ENCODE data around the gene PER1. TPM values are rescaled to one million over a fixed set of nuclear protein-coding genes. Genes with fewer than 3 reads are reported as not detected.

The PER1 gene
- total and polyA plus RNA-seq, 2 of the 13 experiments (the other 11 are each of a cell fraction or from before 2014, with no cell fraction given), result 2.6 to 3.6 TPM

DNA sequence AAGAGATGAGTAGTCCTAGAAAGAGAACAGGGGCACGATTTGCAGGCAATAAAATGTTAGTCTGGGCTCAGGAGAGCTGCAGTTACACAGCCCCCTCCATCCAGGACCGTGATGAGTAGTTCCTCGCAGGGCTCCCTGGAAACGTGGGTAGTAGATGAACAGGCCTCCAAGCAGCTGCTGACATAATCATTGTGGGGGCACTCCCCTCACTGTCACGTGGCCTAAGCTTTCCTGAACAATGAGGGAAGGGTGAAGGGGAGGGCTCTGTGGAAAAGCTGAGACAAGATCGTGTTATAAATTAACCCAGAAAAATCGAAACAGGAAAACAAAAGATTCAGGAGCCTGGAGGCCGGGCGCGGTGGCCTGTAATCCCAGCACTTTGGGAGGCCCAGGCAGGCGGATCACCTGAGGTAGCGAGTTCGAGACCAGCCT, 1.3 kb upstream of the PER1 start (continued):
- TF ChIP-seq, protein P1, sequence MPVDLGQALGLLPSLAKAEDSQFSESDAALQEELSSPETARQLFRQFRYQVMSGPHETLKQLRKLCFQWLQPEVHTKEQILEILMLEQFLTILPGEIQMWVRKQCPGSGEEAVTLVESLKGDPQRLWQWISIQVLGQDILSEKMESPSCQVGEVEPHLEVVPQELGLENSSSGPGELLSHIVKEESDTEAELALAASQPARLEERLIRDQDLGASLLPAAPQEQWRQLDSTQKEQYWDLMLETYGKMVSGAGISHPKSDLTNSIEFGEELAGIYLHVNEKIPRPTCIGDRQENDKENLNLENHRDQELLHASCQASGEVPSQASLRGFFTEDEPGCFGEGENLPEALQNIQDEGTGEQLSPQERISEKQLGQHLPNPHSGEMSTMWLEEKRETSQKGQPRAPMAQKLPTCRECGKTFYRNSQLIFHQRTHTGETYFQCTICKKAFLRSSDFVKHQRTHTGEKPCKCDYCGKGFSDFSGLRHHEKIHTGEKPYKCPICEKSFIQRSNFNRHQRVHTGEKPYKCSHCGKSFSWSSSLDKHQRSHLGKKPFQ (CRISPR knock-in tag; IDR thresholded peaks at IDR 0.05; ENCODE audit: insufficient replicate concordance), result no peak
- TF ChIP-seq HNF1A (IDR thresholded peaks at IDR 0.05; ENCODE audit: low read depth), result peak; percentile 88
- peak; percentile 93 for TF ChIP-seq HNF1A (CRISPR knock-in tag; IDR thresholded peaks at IDR 0.05; ENCODE audit: borderline replicate concordance)
- TF ChIP-seq, protein P2, sequence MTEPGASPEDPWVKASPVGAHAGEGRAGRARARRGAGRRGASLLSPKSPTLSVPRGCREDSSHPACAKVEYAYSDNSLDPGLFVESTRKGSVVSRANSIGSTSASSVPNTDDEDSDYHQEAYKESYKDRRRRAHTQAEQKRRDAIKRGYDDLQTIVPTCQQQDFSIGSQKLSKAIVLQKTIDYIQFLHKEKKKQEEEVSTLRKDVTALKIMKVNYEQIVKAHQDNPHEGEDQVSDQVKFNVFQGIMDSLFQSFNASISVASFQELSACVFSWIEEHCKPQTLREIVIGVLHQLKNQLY (CRISPR knock-in tag; IDR thresholded peaks at IDR 0.05), result peak; percentile 68; the same call in 1 of the 2 replicates
- TF ChIP-seq HDAC1 (CRISPR knock-in tag; IDR thresholded peaks at IDR 0.05), result peak; percentile 37; the same call in 1 of the 2 replicates
- no peak for TF ChIP-seq SRSF4 (IDR thresholded peaks at IDR 0.05; ENCODE audit: low read depth, low read length, poor library complexity, severe bottlenecking)
- TF ChIP-seq HIVEP1 (CRISPR knock-in tag; IDR thresholded peaks at IDR 0.05), result peak; percentile 38; the same call in 1 of the 2 replicates
- TF ChIP-seq ERF (CRISPR knock-in tag; IDR thresholded peaks at IDR 0.05), result peak; percentile 13; the same call in 1 of the 2 replicates
- TF ChIP-seq CEBPG (CRISPR knock-in tag; IDR thresholded peaks at IDR 0.05), result peak; percentile 50
- no peak for TF ChIP-seq ATF7 (IDR thresholded peaks at IDR 0.05)
- peak; percentile 33; the same call in 1 of the 2 replicates for TF ChIP-seq ATF7 (CRISPR knock-in tag; IDR thresholded peaks at IDR 0.05)
- TF ChIP-seq, protein P3, sequence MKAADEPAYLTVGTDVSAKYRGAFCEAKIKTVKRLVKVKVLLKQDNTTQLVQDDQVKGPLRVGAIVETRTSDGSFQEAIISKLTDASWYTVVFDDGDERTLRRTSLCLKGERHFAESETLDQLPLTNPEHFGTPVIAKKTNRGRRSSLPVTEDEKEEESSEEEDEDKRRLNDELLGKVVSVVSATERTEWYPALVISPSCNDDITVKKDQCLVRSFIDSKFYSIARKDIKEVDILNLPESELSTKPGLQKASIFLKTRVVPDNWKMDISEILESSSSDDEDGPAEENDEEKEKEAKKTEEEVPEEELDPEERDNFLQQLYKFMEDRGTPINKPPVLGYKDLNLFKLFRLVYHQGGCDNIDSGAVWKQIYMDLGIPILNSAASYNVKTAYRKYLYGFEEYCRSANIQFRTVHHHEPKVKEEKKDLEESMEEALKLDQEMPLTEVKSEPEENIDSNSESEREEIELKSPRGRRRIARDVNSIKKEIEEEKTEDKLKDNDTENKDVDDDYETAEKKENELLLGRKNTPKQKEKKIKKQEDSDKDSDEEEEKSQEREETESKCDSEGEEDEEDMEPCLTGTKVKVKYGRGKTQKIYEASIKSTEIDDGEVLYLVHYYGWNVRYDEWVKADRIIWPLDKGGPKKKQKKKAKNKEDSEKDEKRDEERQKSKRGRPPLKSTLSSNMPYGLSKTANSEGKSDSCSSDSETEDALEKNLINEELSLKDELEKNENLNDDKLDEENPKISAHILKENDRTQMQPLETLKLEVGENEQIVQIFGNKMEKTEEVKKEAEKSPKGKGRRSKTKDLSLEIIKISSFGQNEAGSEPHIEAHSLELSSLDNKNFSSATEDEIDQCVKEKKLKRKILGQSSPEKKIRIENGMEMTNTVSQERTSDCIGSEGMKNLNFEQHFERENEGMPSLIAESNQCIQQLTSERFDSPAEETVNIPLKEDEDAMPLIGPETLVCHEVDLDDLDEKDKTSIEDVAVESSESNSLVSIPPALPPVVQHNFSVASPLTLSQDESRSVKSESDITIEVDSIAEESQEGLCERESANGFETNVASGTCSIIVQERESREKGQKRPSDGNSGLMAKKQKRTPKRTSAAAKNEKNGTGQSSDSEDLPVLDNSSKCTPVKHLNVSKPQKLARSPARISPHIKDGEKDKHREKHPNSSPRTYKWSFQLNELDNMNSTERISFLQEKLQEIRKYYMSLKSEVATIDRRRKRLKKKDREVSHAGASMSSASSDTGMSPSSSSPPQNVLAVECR (CRISPR knock-in tag; IDR thresholded peaks at IDR 0.05; ENCODE audit: borderline replicate concordance), result peak; percentile 31; the same call in 1 of the 2 replicates
- peak; percentile 95 for TF ChIP-seq SOX13 (IDR thresholded peaks at IDR 0.05)
- TF ChIP-seq SOX13 (CRISPR knock-in tag; conservative IDR thresholded peaks at IDR 0.05 in 1 of 2, IDR thresholded peaks at IDR 0.05 in 1 of 2), result peak in 1 of 2 experiments; percentile 98; a peak in 2 of 4 replicates
- TF ChIP-seq, protein P4, sequence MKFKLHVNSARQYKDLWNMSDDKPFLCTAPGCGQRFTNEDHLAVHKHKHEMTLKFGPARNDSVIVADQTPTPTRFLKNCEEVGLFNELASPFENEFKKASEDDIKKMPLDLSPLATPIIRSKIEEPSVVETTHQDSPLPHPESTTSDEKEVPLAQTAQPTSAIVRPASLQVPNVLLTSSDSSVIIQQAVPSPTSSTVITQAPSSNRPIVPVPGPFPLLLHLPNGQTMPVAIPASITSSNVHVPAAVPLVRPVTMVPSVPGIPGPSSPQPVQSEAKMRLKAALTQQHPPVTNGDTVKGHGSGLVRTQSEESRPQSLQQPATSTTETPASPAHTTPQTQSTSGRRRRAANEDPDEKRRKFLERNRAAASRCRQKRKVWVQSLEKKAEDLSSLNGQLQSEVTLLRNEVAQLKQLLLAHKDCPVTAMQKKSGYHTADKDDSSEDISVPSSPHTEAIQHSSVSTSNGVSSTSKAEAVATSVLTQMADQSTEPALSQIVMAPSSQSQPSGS (CRISPR knock-in tag; IDR thresholded peaks at IDR 0.05), result peak; percentile 26; the same call in 1 of the 2 replicates
- TF ChIP-seq ARNTL (CRISPR knock-in tag; IDR thresholded peaks at IDR 0.05), result peak; percentile 99

Data from HepG2 (cell line).